ENCODE data around the gene CARD6. TPM values are rescaled to one million over a fixed set of nuclear protein-coding genes. Genes with fewer than 3 reads are reported as not detected.
"Not testable (repeated sequence)": the region's sequence is repeated elsewhere in the genome, so short reads cannot be mapped to it uniquely, and the experiment has no call there.

CARD6 gene
- total and polyA plus RNA-seq, 2 experiments from 2014 or later: 1.4 to 5.5 TPM

- Histone ChIP-seq H4K20me1 (ENCODE audit: insufficient read depth, poor library complexity, severe bottlenecking) (no peaks in the 10 kb centered on the region), H3K4me3 (no peak overlapping the region), H3K9me3 (ENCODE audit: low read depth) (no peaks in the 10 kb centered on the region), H3K27me3 (no peaks in the 10 kb centered on the region), H3K9me2 (replicated peaks; ENCODE audit: insufficient read depth) (no peaks in the 10 kb centered on the region), H3K36me3 (replicated peaks; ENCODE audit: insufficient read depth, low read depth) (no peaks in the 10 kb centered on the region), H2AFZ (no peak overlapping the region), H3K79me2 (no peaks in the 10 kb centered on the region), H3K4me2 (no peak overlapping the region), H3K27ac (no peak overlapping the region), H3K4me1 (ENCODE audit: insufficient read depth) (no peaks in the 10 kb centered on the region)
- no peak for TF ChIP-seq EZH2phosphoT487 (IDR thresholded peaks at IDR 0.05; ENCODE audit: low read depth, severe bottlenecking, unreplicated experiment)
- no peak for TF ChIP-seq EZH2 (IDR thresholded peaks at IDR 0.05; ENCODE audit: borderline replicate concordance)
- TF ChIP-seq CTCF (IDR thresholded peaks at IDR 0.05; ENCODE audit: poor library complexity): no peak
- no peak for DNase-seq (ENCODE audit: low spot score)
- WGBS (ENCODE audit: low lambda C conversion rate, missing lambda C conversion rate): 82% methylated on average over 2 of the region's 2 CpGs
These were observed 5.2 kb downstream of the CARD6 start for GRCh38 chr5:40846371-40846770.

DNA sequence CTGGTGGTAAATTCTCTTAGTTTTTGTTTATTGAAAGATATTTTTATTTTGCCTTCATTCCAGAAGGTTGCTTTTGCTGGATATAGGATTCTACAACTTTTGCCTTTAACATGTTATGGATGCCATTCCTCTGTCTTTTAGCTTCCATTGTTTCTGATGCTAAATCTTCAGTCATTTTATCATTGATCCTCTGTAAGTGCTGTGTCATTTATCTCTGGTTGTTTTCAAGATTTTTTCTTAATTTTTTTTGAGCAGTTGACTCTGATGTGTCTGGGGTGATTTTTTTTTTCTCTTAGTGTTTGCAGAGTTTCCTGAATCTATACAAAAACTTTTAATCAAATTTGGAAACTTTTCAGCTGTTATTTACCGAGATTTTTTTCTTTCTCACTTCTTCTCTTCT, 6.4 kb downstream of the CARD6 start:
- Histone ChIP-seq H3K4me2 (no peak overlapping the region), H3K9me3 (ENCODE audit: low read depth) (no peaks in the 10 kb centered on the region), H3K27ac (no peak overlapping the region), H3K4me1 (ENCODE audit: insufficient read depth) (no peaks in the 10 kb centered on the region), H3K27me3 (no peaks in the 10 kb centered on the region), H4K20me1 (ENCODE audit: insufficient read depth, poor library complexity, severe bottlenecking) (no peaks in the 10 kb centered on the region), H3K36me3 (replicated peaks; ENCODE audit: insufficient read depth, low read depth) (no peaks in the 10 kb centered on the region), H3K4me3 (no peak overlapping the region), H3K9me2 (replicated peaks; ENCODE audit: insufficient read depth) (no peaks in the 10 kb centered on the region), H3K79me2 (no peaks in the 10 kb centered on the region), H2AFZ (no peak overlapping the region)
- WGBS (ENCODE audit: low lambda C conversion rate, missing lambda C conversion rate): 95% methylated on average over 1 of the region's 1 CpG
- no peak for TF ChIP-seq EZH2 (IDR thresholded peaks at IDR 0.05; ENCODE audit: borderline replicate concordance)
- DNase-seq (ENCODE audit: low spot score): no peak

DNA sequence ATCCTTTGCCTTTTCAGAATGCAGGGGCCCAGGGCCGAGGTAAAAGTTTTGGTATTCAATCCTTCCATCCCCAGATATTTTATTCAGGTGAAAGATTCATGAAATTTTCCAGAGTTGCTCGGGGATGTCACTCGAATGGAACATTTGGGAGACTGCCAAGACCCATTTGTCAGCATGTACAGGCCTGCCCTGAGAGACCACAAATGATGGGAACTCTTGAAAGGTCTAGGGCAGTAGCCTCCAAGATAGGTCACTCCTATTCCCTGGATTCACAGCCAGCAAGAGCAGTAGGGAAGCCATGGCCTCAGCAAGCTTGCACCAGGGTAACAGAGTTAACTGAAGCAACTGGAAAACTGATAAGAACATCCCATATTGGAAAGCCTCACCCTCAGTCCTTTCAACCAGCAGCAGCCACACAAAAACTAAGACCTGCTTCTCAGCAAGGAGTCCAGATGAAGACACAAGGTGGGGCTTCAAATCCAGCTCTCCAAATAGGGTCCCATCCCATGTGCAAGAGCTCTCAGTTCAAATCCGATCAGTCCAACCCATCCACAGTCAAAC, 12.5 kb downstream of the CARD6 start:
- Histone ChIP-seq H3K4me3 (no peak overlapping the region), H3K4me1 (ENCODE audit: insufficient read depth) (no peaks in the 10 kb centered on the region), H2AFZ (no peak overlapping the region), H3K9me3 (ENCODE audit: low read depth) (no peaks in the 10 kb centered on the region), H3K36me3 (replicated peaks; ENCODE audit: insufficient read depth, low read depth) (no peaks in the 10 kb centered on the region), H4K20me1 (ENCODE audit: insufficient read depth, poor library complexity, severe bottlenecking) (no peaks in the 10 kb centered on the region), H3K4me2 (no peak overlapping the region), H3K27me3 (no peaks in the 10 kb centered on the region), H3K79me2 (no peaks in the 10 kb centered on the region), H3K9me2 (replicated peaks; ENCODE audit: insufficient read depth) (no peaks in the 10 kb centered on the region), H3K27ac (no peak overlapping the region)
- DNase-seq (ENCODE audit: low spot score): no peak
- no peak for TF ChIP-seq EZH2 (IDR thresholded peaks at IDR 0.05; ENCODE audit: borderline replicate concordance)
- no peak for TF ChIP-seq EZH2phosphoT487 (IDR thresholded peaks at IDR 0.05; ENCODE audit: low read depth, severe bottlenecking, unreplicated experiment)
- no peak for TF ChIP-seq CTCF (IDR thresholded peaks at IDR 0.05; ENCODE audit: poor library complexity)
- WGBS (ENCODE audit: low lambda C conversion rate, missing lambda C conversion rate): 85% methylated on average over 4 of the region's 4 CpGs

GRCh38 chr5:40860711-40861110, 19.5 kb downstream of the CARD6 start:
- no peak overlapping the region for H3K4me2 ChIP-seq
- no peak for TF ChIP-seq EZH2 (IDR thresholded peaks at IDR 0.05; ENCODE audit: borderline replicate concordance)
- TF ChIP-seq EZH2phosphoT487 (IDR thresholded peaks at IDR 0.05; ENCODE audit: low read depth, severe bottlenecking, unreplicated experiment): no peak
- TF ChIP-seq CTCF (IDR thresholded peaks at IDR 0.05; ENCODE audit: poor library complexity): no peak
- H3K4me3 ChIP-seq: no peak overlapping the region
- no peaks in the 10 kb centered on the region for H3K4me1 ChIP-seq (ENCODE audit: insufficient read depth)
- H4K20me1 ChIP-seq (ENCODE audit: insufficient read depth, poor library complexity, severe bottlenecking): no peaks in the 10 kb centered on the region
- H3K36me3 ChIP-seq (replicated peaks; ENCODE audit: insufficient read depth, low read depth): no peaks in the 10 kb centered on the region
- no peak overlapping the region for H2AFZ ChIP-seq
- no peaks in the 10 kb centered on the region for H3K79me2 ChIP-seq
- H3K27me3 ChIP-seq: no peaks in the 10 kb centered on the region
- H3K9me3 ChIP-seq (ENCODE audit: low read depth): no peaks in the 10 kb centered on the region
- no peak for DNase-seq (ENCODE audit: low spot score)
- no peak overlapping the region for H3K27ac ChIP-seq
- H3K9me2 ChIP-seq (replicated peaks; ENCODE audit: insufficient read depth): no peaks in the 10 kb centered on the region

GRCh38 chr5:40865004-40865403, 23.8 kb downstream of the CARD6 start:
- H3K4me1 ChIP-seq (ENCODE audit: insufficient read depth); DNase-seq (ENCODE audit: low spot score); H3K27me3 ChIP-seq; H2AFZ ChIP-seq; H3K9me3 ChIP-seq (ENCODE audit: low read depth); H3K4me3 ChIP-seq; H3K9me2 ChIP-seq (replicated peaks; ENCODE audit: insufficient read depth); H3K27ac ChIP-seq; H3K4me2 ChIP-seq; H4K20me1 ChIP-seq (ENCODE audit: insufficient read depth, poor library complexity, severe bottlenecking); H3K36me3 ChIP-seq (replicated peaks; ENCODE audit: insufficient read depth, low read depth); H3K79me2 ChIP-seq: not testable (repeated sequence)
- 90% methylated on average over 5 of the region's 5 CpGs for WGBS (ENCODE audit: low lambda C conversion rate, missing lambda C conversion rate)

Data from hepatocyte (in vitro differentiated cells).